GM12878 (cell line): ENCODE data around the gene FBXL17. TPM values are rescaled to one million over a fixed set of nuclear protein-coding genes. Genes with fewer than 3 reads are reported as not detected.

Experiments
- EGR1 ChIP-seq, 2 experiments: IDR thresholded peaks; 1 replicate in 1 of 2; 2 replicates in 1 of 2; pipeline ENCODE4 v1.6.1; 2011 to 2012; ENCODE audit warnings: low read depth in 2 of 2, low read length in 2 of 2, borderline replicate concordance in 1 of 2, mild to moderate bottlenecking in 1 of 2, moderate library complexity in 1 of 2
- EZH2 ChIP-seq: IDR thresholded peaks from 2 replicates; pipeline ENCODE4 v1.6.1; 2012; ENCODE audit warnings: low read depth, mild to moderate bottlenecking, control low read depth, inconsistent platforms, low read length, borderline replicate concordance; ENCODE audit not compliant: control insufficient read depth
- LARP7 ChIP-seq: fragments of 450-650 bp; IDR thresholded peaks from 2 replicates; pipeline ENCODE4 v1.6.1; 2017; ENCODE audit warnings: mild to moderate bottlenecking
- MEF2A ChIP-seq: IDR thresholded peaks from 2 replicates; pipeline ENCODE4 v1.6.1; 2011; ENCODE audit warnings: low read depth, mild to moderate bottlenecking, low read length, moderate library complexity; ENCODE audit not compliant: insufficient read depth
- polyA plus RNA-seq, 11 experiments: library from polyadenylated mRNA; depleted of rRNA in 4 of 11; unstranded in 6 of 11; stranded (reverse) in 5 of 11; fragments of >200 nt; fragmentation: Nextera tagmentation in 4 of 11; fragmentation: Illumina TruSeq in 1 of 11; extraction: Ambion mirVana in 4 of 11; extraction: Trizol in 1 of 11; gene quantifications; 1 replicate in 1 of 11; 2 replicates in 10 of 11; pipeline versions ENCODE4 v1.2.1 to v1.2.3, GENCODE V29; 2011 to 2016; ENCODE audit warnings: inconsistent platforms in 2 of 11, missing spikeins in 2 of 11, low read depth in 1 of 11
- total RNA-seq, 4 experiments: library from RNA; depleted of rRNA in 3 of 4; stranded (reverse); fragments of >200 nt in 3 of 4; fragmentation: Illumina TruSeq in 1 of 4; extraction: Trizol in 1 of 4; gene quantifications; 2 replicates each; pipeline versions ENCODE4 v1.2.1 to v1.2.3, GENCODE V29; 2013 to 2021
- TF ChIP-seq, protein P1 (sequence below): fragments of 150-350 bp; IDR thresholded peaks from 2 replicates; pipeline ENCODE4 v1.6.1; 2016; ENCODE audit warnings: low read depth, low read length
- TF ChIP-seq, protein P2 (sequence below): IDR thresholded peaks from 2 replicates; pipeline ENCODE4 v1.6.1; 2011; ENCODE audit warnings: borderline replicate concordance, low read depth, mild to moderate bottlenecking, moderate library complexity, mixed read lengths, low read length; ENCODE audit not compliant: insufficient read depth; ENCODE audit errors: extremely low read length

FBXL17 gene
- total and polyA plus RNA-seq, 10 of the 15 experiments (the other 5 are each of a cell fraction or from before 2014, with no cell fraction given), result 0.88 to 9.0 (median 4.4) TPM

DNA sequence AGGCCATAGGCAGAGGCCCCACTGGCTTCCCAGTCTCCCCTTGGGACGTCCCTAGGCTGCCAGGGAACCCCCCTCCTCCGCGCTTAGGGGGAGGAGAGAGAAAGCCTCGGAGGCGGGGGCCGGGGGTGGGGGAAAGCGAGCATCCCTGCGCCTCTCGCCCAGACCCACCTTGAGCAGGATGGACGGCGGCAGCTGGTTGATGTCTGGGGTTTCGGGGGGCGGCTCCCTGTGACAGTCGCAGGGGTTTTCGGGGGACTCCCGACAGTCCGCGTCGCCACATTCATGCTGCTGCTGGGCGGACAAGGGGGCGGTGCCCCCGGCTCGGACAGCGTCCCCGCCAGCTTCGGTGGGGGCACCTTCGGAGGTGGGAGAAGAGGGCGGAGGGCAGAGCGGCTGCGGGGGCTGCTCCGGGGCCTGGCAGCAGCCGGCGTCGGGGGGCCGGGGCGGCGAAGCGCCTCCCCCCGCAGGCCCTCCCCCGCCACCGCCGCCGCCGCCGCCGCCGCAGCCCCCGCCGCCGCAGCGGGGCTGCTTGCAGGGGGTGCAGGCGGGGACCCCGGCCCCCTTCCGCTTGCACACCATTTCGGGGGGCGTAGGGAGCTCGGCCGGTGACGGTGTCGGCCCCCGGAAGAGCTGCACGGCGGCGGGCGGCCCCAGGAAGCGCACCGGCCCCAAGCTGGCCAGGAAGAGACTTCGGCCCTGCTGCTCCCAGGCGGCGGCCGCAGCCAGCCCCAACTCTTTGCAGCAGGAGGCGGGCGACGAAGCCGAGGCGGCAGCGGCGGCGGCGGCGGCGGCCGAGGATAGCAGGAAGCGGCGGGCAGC is 1.2 kb downstream of the FBXL17 start (continued):
- TF ChIP-seq EGR1 (IDR thresholded peaks at IDR 0.05; ENCODE audit: borderline replicate concordance in 1 of 2, low read depth in 2 of 2, low read length in 2 of 2), result peak in 1 of 2 experiments; percentile 91; a peak in 2 of 3 replicates
- TF ChIP-seq EZH2, result no peak
- TF ChIP-seq LARP7, result peak; percentile 86; the same call in 1 of the 2 replicates
- TF ChIP-seq, protein P1, sequence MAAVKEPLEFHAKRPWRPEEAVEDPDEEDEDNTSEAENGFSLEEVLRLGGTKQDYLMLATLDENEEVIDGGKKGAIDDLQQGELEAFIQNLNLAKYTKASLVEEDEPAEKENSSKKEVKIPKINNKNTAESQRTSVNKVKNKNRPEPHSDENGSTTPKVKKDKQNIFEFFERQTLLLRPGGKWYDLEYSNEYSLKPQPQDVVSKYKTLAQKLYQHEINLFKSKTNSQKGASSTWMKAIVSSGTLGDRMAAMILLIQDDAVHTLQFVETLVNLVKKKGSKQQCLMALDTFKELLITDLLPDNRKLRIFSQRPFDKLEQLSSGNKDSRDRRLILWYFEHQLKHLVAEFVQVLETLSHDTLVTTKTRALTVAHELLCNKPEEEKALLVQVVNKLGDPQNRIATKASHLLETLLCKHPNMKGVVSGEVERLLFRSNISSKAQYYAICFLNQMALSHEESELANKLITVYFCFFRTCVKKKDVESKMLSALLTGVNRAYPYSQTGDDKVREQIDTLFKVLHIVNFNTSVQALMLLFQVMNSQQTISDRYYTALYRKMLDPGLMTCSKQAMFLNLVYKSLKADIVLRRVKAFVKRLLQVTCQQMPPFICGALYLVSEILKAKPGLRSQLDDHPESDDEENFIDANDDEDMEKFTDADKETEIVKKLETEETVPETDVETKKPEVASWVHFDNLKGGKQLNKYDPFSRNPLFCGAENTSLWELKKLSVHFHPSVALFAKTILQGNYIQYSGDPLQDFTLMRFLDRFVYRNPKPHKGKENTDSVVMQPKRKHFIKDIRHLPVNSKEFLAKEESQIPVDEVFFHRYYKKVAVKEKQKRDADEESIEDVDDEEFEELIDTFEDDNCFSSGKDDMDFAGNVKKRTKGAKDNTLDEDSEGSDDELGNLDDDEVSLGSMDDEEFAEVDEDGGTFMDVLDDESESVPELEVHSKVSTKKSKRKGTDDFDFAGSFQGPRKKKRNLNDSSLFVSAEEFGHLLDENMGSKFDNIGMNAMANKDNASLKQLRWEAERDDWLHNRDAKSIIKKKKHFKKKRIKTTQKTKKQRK, result no peak
- TF ChIP-seq MEF2A, result 0 out of 2 replicates have a peak, but pooled peaks have one; percentile 5
- TF ChIP-seq, protein P2, sequence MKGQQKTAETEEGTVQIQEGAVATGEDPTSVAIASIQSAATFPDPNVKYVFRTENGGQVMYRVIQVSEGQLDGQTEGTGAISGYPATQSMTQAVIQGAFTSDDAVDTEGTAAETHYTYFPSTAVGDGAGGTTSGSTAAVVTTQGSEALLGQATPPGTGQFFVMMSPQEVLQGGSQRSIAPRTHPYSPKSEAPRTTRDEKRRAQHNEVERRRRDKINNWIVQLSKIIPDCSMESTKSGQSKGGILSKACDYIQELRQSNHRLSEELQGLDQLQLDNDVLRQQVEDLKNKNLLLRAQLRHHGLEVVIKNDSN, result no peak
